Measurements from ENCODE around the gene DLG2.

- no peak for TF ChIP-seq CTCF (IDR thresholded peaks at IDR 0.05)
- TF ChIP-seq POLR2A (IDR thresholded peaks at IDR 0.05), result no peak
These were observed 1768.5 kb downstream of the DLG2 start for GRCh38 chr11:83858694-83859093.
